ENCODE measurements around the gene KLHL1.

GRCh38 chr13:69999875-70000274 is 108.4 kb downstream of the KLHL1 start:
- TF ChIP-seq CTCF (conservative IDR thresholded peaks at IDR 0.05; ENCODE audit: low read depth, low read length): no peak
- TF ChIP-seq ELK1 (IDR thresholded peaks at IDR 0.05; ENCODE audit: borderline replicate concordance, low read depth, low read length): no peak
- no peak for TF ChIP-seq FOS (IDR thresholded peaks at IDR 0.05; ENCODE audit: low read depth, low read length)
- TF ChIP-seq POLR2A (IDR thresholded peaks at IDR 0.05; ENCODE audit: low read depth, low read length): no peak
- TF ChIP-seq USF2 (IDR thresholded peaks at IDR 0.05; ENCODE audit: low read depth, low read length): no peak
- TF ChIP-seq CHD1 (IDR thresholded peaks at IDR 0.05; ENCODE audit: low read depth, low read length): no peak
- TF ChIP-seq CEBPB (IDR thresholded peaks at IDR 0.05; ENCODE audit: low read depth, low read length): no peak
- no peak for TF ChIP-seq RCOR1 (IDR thresholded peaks at IDR 0.05; ENCODE audit: insufficient replicate concordance, low read length)
- no peak for TF ChIP-seq NFE2L2 (IDR thresholded peaks at IDR 0.05; ENCODE audit: low read depth, low read length)
- no peak for TF ChIP-seq MAFK (IDR thresholded peaks at IDR 0.05; ENCODE audit: low read depth, low read length)
- no peak for TF ChIP-seq MXI1 (IDR thresholded peaks at IDR 0.05; ENCODE audit: borderline replicate concordance, low read depth, low read length)
- TF ChIP-seq SMC3 (IDR thresholded peaks at IDR 0.05; ENCODE audit: low read depth, low read length): no peak
- TF ChIP-seq MAZ (IDR thresholded peaks at IDR 0.05; ENCODE audit: borderline replicate concordance, low read depth, low read length): no peak
- TF ChIP-seq RAD21 (IDR thresholded peaks at IDR 0.05; ENCODE audit: low read length): no peak
